ENCODE results near the gene GABBR2. TPM values are rescaled to one million over a fixed set of nuclear protein-coding genes. Genes with fewer than 3 reads are reported as not detected.

Gene GABBR2
- total and polyA plus RNA-seq, 7 experiments from 2014 or later, result not detected

GRCh38 chr9:98326459-98327248 lies 382.1 kb downstream of the GABBR2 start:
- peaks cover 0 to 11% (median 0%) of the 10 kb centered on the region in 7 donors for H3K4me1 Mint-ChIP-seq
- H3K9me3 Mint-ChIP-seq, result no peaks in the 10 kb centered on the region
- H3K36me3 ChIP-seq (ENCODE audit: control insufficient read depth in 2 of 3, insufficient read depth in 3 of 3, low read length in 3 of 3), result no peaks in the 10 kb centered on the region
- no peaks in the 10 kb centered on the region for H3K27me3 ChIP-seq (ENCODE audit: control insufficient read depth in 2 of 2, insufficient read depth in 2 of 2, low read length in 2 of 2)
- no peaks in the 10 kb centered on the region for H3K9me3 ChIP-seq (ENCODE audit: control insufficient read depth in 2 of 3, low read length in 3 of 3)
- H3K27me3 Mint-ChIP-seq, result peaks cover 0 to 18% (median 10%) of the 10 kb centered on the region in 5 donors
- no peak for ATAC-seq
- no peak overlapping the region for H3K27ac ChIP-seq (ENCODE audit: low read depth, low read length)
- intact Hi-C loops (cut with micrococcal nuclease), result no loop called here
- H3K4me3 Mint-ChIP-seq, result no peak overlapping the region
- ChIA-PET POLR2A (no interaction called here), CTCF (no interaction called here)
- H3K4me3 ChIP-seq (ENCODE audit: low read length), result no peak overlapping the region
- no peaks in the 10 kb centered on the region for H3K4me1 ChIP-seq (ENCODE audit: control insufficient read depth in 2 of 2, insufficient read depth in 2 of 2, low read length in 2 of 2)
- H3K36me3 Mint-ChIP-seq, result peaks cover 0 to 4% (median 0%) of the 10 kb centered on the region in 5 donors
- no peak for DNase-seq
- no peak overlapping the region for H3K27ac Mint-ChIP-seq

GRCh38 chr9:98324801-98325200 lies 383.9 kb downstream of the GABBR2 start:
- H3K27me3 ChIP-seq (ENCODE audit: control insufficient read depth in 2 of 2, insufficient read depth in 2 of 2, low read length in 2 of 2), result no peaks in the 10 kb centered on the region
- Mint-ChIP-seq H3K9me3 (no peaks in the 10 kb centered on the region), H3K36me3 (peaks cover 0 to 3% (median 0%) of the 10 kb centered on the region in 5 donors), H3K27me3 (peaks cover 0 to 6% (median 4%) of the 10 kb centered on the region in 5 donors), H3K4me1 (peaks cover 0 to 11% (median 0%) of the 10 kb centered on the region in 7 donors), H3K4me3 (no peak overlapping the region), H3K27ac (no peak overlapping the region)
- intact Hi-C loops (cut with micrococcal nuclease), result no loop called here
- CTCF ChIA-PET, result no interaction called here
- no peak overlapping the region for H3K27ac ChIP-seq (ENCODE audit: low read depth, low read length)
- POLR2A ChIA-PET, result no interaction called here
- ATAC-seq, result no peak
- no peaks in the 10 kb centered on the region for H3K36me3 ChIP-seq (ENCODE audit: control insufficient read depth in 2 of 3, insufficient read depth in 3 of 3, low read length in 3 of 3)
- DNase-seq, result no peak
- H3K9me3 ChIP-seq (ENCODE audit: control insufficient read depth in 2 of 3, low read length in 3 of 3), result no peaks in the 10 kb centered on the region
- H3K4me3 ChIP-seq (ENCODE audit: low read length), result no peak overlapping the region
- H3K4me1 ChIP-seq (ENCODE audit: control insufficient read depth in 2 of 2, insufficient read depth in 2 of 2, low read length in 2 of 2), result no peaks in the 10 kb centered on the region

- H3K4me3 Mint-ChIP-seq, result no peak overlapping the region
- Histone ChIP-seq H3K4me1 (ENCODE audit: control insufficient read depth in 2 of 2, insufficient read depth in 2 of 2, low read length in 2 of 2) (no peaks in the 10 kb centered on the region), H3K27ac (ENCODE audit: low read depth, low read length) (no peak overlapping the region), H3K9me3 (ENCODE audit: control insufficient read depth in 2 of 3, low read length in 3 of 3) (no peaks in the 10 kb centered on the region), H3K27me3 (ENCODE audit: control insufficient read depth in 2 of 2, insufficient read depth in 2 of 2, low read length in 2 of 2) (no peaks in the 10 kb centered on the region), H3K4me3 (ENCODE audit: low read length) (no peak overlapping the region), H3K36me3 (ENCODE audit: control insufficient read depth in 2 of 3, insufficient read depth in 3 of 3, low read length in 3 of 3) (no peaks in the 10 kb centered on the region)
- H3K27ac Mint-ChIP-seq, result no peak overlapping the region
- ChIA-PET CTCF (no interaction called here), POLR2A (interaction anchor here (0.6 kb wide), 1 partner anchor 10 kb away, joined by 3 read pairs; no protein-coding TSS in a partner anchor)
- no peak for DNase-seq
- peaks cover 0 to 11% (median 0%) of the 10 kb centered on the region in 7 donors for H3K4me1 Mint-ChIP-seq
- H3K27me3 Mint-ChIP-seq, result peaks cover 0 to 5% (median 0%) of the 10 kb centered on the region in 5 donors
- no peaks in the 10 kb centered on the region for H3K9me3 Mint-ChIP-seq
- intact Hi-C loops (cut with micrococcal nuclease), result no loop called here
- no peak for ATAC-seq
- H3K36me3 Mint-ChIP-seq, result no peaks in the 10 kb centered on the region
These were observed 385.0 kb downstream of the GABBR2 start for GRCh38 chr9:98323831-98324135.

GRCh38 chr9:98323051-98323830 lies 385.5 kb downstream of the GABBR2 start:
- Histone ChIP-seq H3K36me3 (ENCODE audit: control insufficient read depth in 2 of 3, insufficient read depth in 3 of 3, low read length in 3 of 3) (no peaks in the 10 kb centered on the region), H3K4me3 (ENCODE audit: low read length) (no peak overlapping the region), H3K27me3 (ENCODE audit: control insufficient read depth in 2 of 2, insufficient read depth in 2 of 2, low read length in 2 of 2) (no peaks in the 10 kb centered on the region), H3K27ac (ENCODE audit: low read depth, low read length) (no peak overlapping the region), H3K4me1 (ENCODE audit: control insufficient read depth in 2 of 2, insufficient read depth in 2 of 2, low read length in 2 of 2) (no peaks in the 10 kb centered on the region), H3K9me3 (ENCODE audit: control insufficient read depth in 2 of 3, low read length in 3 of 3) (no peaks in the 10 kb centered on the region)
- peaks cover 0 to 5% (median 0%) of the 10 kb centered on the region in 5 donors for H3K27me3 Mint-ChIP-seq
- ChIA-PET POLR2A (no interaction called here), CTCF (no interaction called here)
- no peak for DNase-seq
- H3K27ac Mint-ChIP-seq, result peak overlapping the region in 1 of 9 donors; percentile 43
- H3K9me3 Mint-ChIP-seq, result no peaks in the 10 kb centered on the region
- H3K4me1 Mint-ChIP-seq, result peaks cover 0 to 11% (median 0%) of the 10 kb centered on the region in 7 donors
- intact Hi-C loops (cut with micrococcal nuclease), result no loop called here
- H3K36me3 Mint-ChIP-seq, result no peaks in the 10 kb centered on the region
- no peak for ATAC-seq
- H3K4me3 Mint-ChIP-seq, result no peak overlapping the region

- H3K4me3 ChIP-seq (ENCODE audit: low read length), result no peak overlapping the region
- H3K9me3 Mint-ChIP-seq, result no peaks in the 10 kb centered on the region
- ATAC-seq (no peak), DNase-seq (no peak)
- H3K36me3 ChIP-seq (ENCODE audit: control insufficient read depth in 2 of 3, insufficient read depth in 3 of 3, low read length in 3 of 3), result no peaks in the 10 kb centered on the region
- H3K36me3 Mint-ChIP-seq, result no peaks in the 10 kb centered on the region
- ChIA-PET POLR2A (no interaction called here), CTCF (no interaction called here)
- intact Hi-C loops (cut with micrococcal nuclease), result no loop called here
- H3K27me3 ChIP-seq (ENCODE audit: control insufficient read depth in 2 of 2, insufficient read depth in 2 of 2, low read length in 2 of 2), result no peaks in the 10 kb centered on the region
- H3K9me3 ChIP-seq (ENCODE audit: control insufficient read depth in 2 of 3, low read length in 3 of 3), result no peaks in the 10 kb centered on the region
- no peak overlapping the region for H3K4me3 Mint-ChIP-seq
- no peak overlapping the region for H3K27ac ChIP-seq (ENCODE audit: low read depth, low read length)
- H3K27me3 Mint-ChIP-seq, result peaks cover 0 to 5% (median 0%) of the 10 kb centered on the region in 5 donors
- no peaks in the 10 kb centered on the region for H3K4me1 ChIP-seq (ENCODE audit: control insufficient read depth in 2 of 2, insufficient read depth in 2 of 2, low read length in 2 of 2)
- no peak overlapping the region for H3K27ac Mint-ChIP-seq
- H3K4me1 Mint-ChIP-seq, result peaks cover 0 to 11% (median 0%) of the 10 kb centered on the region in 7 donors
These were observed 387.5 kb downstream of the GABBR2 start for GRCh38 chr9:98321269-98321668.

- ChIA-PET POLR2A (no interaction called here), CTCF (no interaction called here)
These were observed 389.8 kb downstream of the GABBR2 start for GRCh38 chr9:98318834-98319478.

More at GRCh38 chr9:98318834-98319478, 389.8 kb downstream of the GABBR2 start:
- Mint-ChIP-seq H3K4me3 (no peak overlapping the region), H3K4me1 (peaks cover 0 to 8% (median 0%) of the 10 kb centered on the region in 7 donors), H3K9me3 (no peaks in the 10 kb centered on the region), H3K27ac (no peak overlapping the region), H3K27me3 (peaks cover 0 to 10% (median 0%) of the 10 kb centered on the region in 5 donors), H3K36me3 (no peaks in the 10 kb centered on the region)
- Histone ChIP-seq H3K4me3 (ENCODE audit: low read length) (no peak overlapping the region), H3K27me3 (ENCODE audit: control insufficient read depth in 2 of 2, insufficient read depth in 2 of 2, low read length in 2 of 2) (no peaks in the 10 kb centered on the region), H3K4me1 (ENCODE audit: control insufficient read depth in 2 of 2, insufficient read depth in 2 of 2, low read length in 2 of 2) (no peaks in the 10 kb centered on the region), H3K36me3 (ENCODE audit: control insufficient read depth in 2 of 3, insufficient read depth in 3 of 3, low read length in 3 of 3) (no peaks in the 10 kb centered on the region), H3K27ac (ENCODE audit: low read depth, low read length) (no peak overlapping the region), H3K9me3 (ENCODE audit: control insufficient read depth in 2 of 3, low read length in 3 of 3) (no peaks in the 10 kb centered on the region)
- ATAC-seq (no peak), DNase-seq (no peak)
- intact Hi-C loops (cut with micrococcal nuclease), result no loop called here

All from naive thymus-derived CD4-positive, alpha-beta T cell (primary cell).